Pancreas (tissue), 10 donors: ENCODE results near the gene HIF3A. TPM values are rescaled to one million over a fixed set of nuclear protein-coding genes. Genes with fewer than 3 reads are reported as not detected.

Source experiments
- ATAC-seq, 4 donors: fragments of 200-7000 bp; cut with Tn5 transposase; one replicate each; pipeline versions ENCODE4 v1.8.0 to v1.9.1; 2020; ENCODE audit warnings: mild to moderate bottlenecking in 4 of 4, moderate library complexity in 4 of 4
- DNase-seq, 6 donors: peaks; one replicate each; pipeline ENCODE4 v3.0.0-alpha.2; 2020
- FAIRE-seq: peaks from 2 replicates; lab custom pipeline; 2012; peaks lifted over from hg19 to GRCh38; lab: Jason Lieb, UNC
- H3K27ac ChIP-seq, 4 donors: fragments of 200-600 bp; sonication (generic); 1 replicate in 3 of 4; 2 replicates in 1 of 4; pipeline versions ENCODE4 v1.5.0 to v1.8.0; 2020
- H3K27me3 ChIP-seq, 4 donors: fragments of 200-600 bp; one replicate each; pipeline ENCODE4 v1.8.0; 2021
- H3K36me3 ChIP-seq, 3 donors: fragments of 200-600 bp; sonication (generic) in 1 of 3; one replicate each; pipeline versions ENCODE4 v1.5.0 to v1.8.0; 2020 to 2021
- H3K4me1 ChIP-seq, 3 donors: fragments of 200-600 bp; one replicate each; pipeline ENCODE4 v1.8.0; 2021
- H3K4me3 ChIP-seq, 4 donors: fragments of 200-600 bp; sonication (generic) in 2 of 4; one replicate each; pipeline versions ENCODE4 v1.5.0 to v1.8.0; 2020 to 2021
- H3K9me3 ChIP-seq, 4 donors: fragments of 200-600 bp; one replicate each; pipeline ENCODE4 v1.8.0; 2021
- WGBS, 2 donors: extraction: QIAGEN DNeasy Blood & Tissue Kit; methylation state at CpG; one replicate each; pipeline ENCODE4 v1.1.7; 2013; 5-methylcytosine and 5-hydroxymethylcytosine counted together
- intact Hi-C, 3 donors: fragments of 100-400 bp; cut with DNase I; formaldehyde crosslinking; loops; one replicate each; pipeline versions ENCODE4 v1.11.1 to v1.14.2; 2022
- polyA plus RNA-seq, 2 donors: library from polyadenylated mRNA; stranded (reverse); fragments of 200-250 nt; gene quantifications; one replicate each; pipeline ENCODE4 v1.2.3, GENCODE V29; 2013
- total RNA-seq, 6 donors: library from RNA; stranded (reverse); fragmentation: NEBNext Ultra II Directional in 4 of 6; extraction: Animal tissue kit (Norgen Biotek cat#: 25700) in 4 of 6; gene quantifications; one replicate each; pipeline versions ENCODE4 v1.2.1 to v1.2.4, GENCODE V29; 2021 to 2023
- TF ChIP-seq, protein P1 (sequence below), 4 donors: fragments of 200-600 bp; sonication (generic) in 3 of 4; IDR thresholded peaks; one replicate each; pipeline versions ENCODE4 v1.5.0 to v1.8.0; 2021; ENCODE audit warnings: antibody characterized with exemption in 4 of 4
- donor health status: healthy with polysubstance abuse.
- donor health status: DM: no; HTN: no; CAD: no; lungs with moderate emphysema.
- donor health status: DM: no; HTN: no; CAD: no.
- donor health status: control.
- donor health status: control.
- donor health status: Bipolar disorder and iron deficiency.
- donor health status: DM: yes; HTN: yes; CAD: no.
- donor health status: DM: no; HTN: no; CAD: no.
- donor health status: DM: no; HTN: no; CAD: no.
- donor health status: DM: yes; HTN: yes; CAD: no.

HIF3A gene
- total and polyA plus RNA-seq, 8 donors: 0.71 to 27.6 (median 5.2) TPM

DNA sequence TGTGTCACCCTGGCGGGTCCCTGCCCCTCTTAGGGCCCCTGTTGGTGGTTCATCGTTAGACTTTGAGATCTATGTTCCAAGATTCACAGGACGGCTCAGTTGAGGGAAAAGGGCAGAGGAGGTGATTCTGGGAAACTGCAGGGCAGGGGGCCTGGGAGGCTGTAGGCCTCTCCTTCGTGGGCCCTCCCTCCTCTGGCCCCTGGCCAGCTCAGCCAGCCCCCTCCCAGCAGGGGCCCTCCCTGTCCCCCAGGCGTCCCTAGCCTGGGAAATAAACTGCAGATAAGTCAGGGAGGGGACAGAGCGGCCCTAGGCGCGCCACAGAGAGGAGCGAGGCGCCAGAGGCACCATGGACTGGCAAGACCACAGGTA is 6.5 kb downstream of the HIF3A start:
- 78 to 80% methylated on average over 9 to 10 of the region's 10 CpGs for WGBS, 2 donors
- Histone ChIP-seq H3K36me3 (no peaks in the 10 kb centered on the region), H3K27ac (peak overlapping the region in 1 of 4 donors; percentile 22), H3K4me3 (peak overlapping the region in 1 of 4 donors; percentile 22), H3K9me3 (no peaks in the 10 kb centered on the region), H3K4me1 (peaks cover 3 to 16% (median 6%) of the 10 kb centered on the region in 3 donors), H3K27me3 (no peaks in the 10 kb centered on the region)
- TF ChIP-seq, protein P1, sequence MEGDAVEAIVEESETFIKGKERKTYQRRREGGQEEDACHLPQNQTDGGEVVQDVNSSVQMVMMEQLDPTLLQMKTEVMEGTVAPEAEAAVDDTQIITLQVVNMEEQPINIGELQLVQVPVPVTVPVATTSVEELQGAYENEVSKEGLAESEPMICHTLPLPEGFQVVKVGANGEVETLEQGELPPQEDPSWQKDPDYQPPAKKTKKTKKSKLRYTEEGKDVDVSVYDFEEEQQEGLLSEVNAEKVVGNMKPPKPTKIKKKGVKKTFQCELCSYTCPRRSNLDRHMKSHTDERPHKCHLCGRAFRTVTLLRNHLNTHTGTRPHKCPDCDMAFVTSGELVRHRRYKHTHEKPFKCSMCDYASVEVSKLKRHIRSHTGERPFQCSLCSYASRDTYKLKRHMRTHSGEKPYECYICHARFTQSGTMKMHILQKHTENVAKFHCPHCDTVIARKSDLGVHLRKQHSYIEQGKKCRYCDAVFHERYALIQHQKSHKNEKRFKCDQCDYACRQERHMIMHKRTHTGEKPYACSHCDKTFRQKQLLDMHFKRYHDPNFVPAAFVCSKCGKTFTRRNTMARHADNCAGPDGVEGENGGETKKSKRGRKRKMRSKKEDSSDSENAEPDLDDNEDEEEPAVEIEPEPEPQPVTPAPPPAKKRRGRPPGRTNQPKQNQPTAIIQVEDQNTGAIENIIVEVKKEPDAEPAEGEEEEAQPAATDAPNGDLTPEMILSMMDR (IDR thresholded peaks at IDR 0.05): no peak
- no peak for DNase-seq
- ATAC-seq: no peak
- intact Hi-C loops: no loop called here
- FAIRE-seq: no peak

DNA sequence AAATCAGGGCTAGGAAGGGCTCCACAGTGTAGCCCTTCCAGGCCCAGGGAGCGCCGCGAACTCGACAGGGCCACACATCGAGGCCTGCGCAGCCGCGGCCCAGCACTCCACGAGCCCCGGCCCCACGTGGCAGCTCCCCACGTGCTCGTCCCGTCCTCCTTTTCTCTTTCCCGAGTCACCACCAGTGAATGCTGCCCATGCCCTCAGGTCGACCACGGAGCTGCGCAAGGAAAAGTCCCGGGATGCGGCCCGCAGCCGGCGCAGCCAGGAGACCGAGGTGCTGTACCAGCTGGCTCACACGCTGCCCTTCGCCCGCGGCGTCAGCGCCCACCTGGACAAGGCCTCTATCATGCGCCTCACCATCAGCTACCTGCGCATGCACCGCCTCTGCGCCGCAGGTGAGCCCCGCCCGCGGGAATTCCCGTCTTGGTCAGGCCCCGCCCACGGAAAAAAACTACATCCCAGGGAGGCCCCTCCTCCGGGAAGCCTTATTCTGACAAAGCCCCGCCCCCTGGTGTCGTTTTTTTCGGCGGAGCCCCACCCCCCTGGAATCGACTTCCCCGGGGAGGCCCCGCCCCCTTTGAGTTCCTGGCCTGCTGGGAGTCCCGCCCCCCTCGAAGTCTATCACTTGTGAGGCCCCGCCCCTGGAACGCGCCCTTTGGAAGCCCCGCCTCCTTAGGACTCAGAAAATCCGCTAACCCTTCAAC is 7.0 kb downstream of the HIF3A start:
- Histone ChIP-seq H3K27me3 (no peaks in the 10 kb centered on the region), H3K27ac (peak overlapping the region in 1 of 4 donors; percentile 22), H3K36me3 (no peaks in the 10 kb centered on the region), H3K4me3 (peak overlapping the region in 1 of 4 donors; percentile 22), H3K9me3 (no peaks in the 10 kb centered on the region), H3K4me1 (peaks cover 3 to 11% (median 6%) of the 10 kb centered on the region in 3 donors)
- peak; percentile 33 to 81 (median 60) for ATAC-seq
- TF ChIP-seq, protein P1 (IDR thresholded peaks at IDR 0.05): no peak
- no peak for FAIRE-seq
- WGBS, 2 donors: 38 to 39% methylated on average over 55 to 56 of the region's 56 CpGs
- intact Hi-C loops: no loop called here
- DNase-seq: peak; percentile 73 to 90 (median 83)

DNA sequence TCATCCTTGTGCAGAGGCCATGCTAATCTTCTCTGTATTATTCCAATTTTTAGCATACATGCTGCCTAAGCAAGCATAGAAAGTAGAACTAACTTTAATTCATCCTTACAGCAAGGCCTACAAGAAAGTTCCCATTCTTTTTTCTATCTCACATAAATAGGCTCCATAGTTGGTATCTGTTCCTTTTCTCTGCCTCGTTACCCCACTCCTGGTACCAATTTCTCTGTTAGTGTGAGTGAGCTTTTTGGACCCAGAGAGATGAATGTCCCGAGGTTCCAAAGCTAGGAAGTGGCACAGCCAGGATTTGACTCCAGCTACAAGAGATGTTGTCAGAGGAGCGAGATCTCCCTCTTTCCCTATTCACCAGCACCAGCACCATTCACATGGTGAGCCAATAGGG is 9.7 kb downstream of the HIF3A start:
- DNase-seq: no peak
- FAIRE-seq: no peak
- H3K4me3 ChIP-seq: no peak overlapping the region
- H3K27me3 ChIP-seq: no peaks in the 10 kb centered on the region
- 92 to 94% methylated on average over 3 of the region's 3 CpGs for WGBS, 2 donors
- no peaks in the 10 kb centered on the region for H3K9me3 ChIP-seq
- H3K27ac ChIP-seq: no peak overlapping the region
- ATAC-seq: no peak
- peaks cover 0 to 3% (median 0%) of the 10 kb centered on the region in 3 donors for H3K4me1 ChIP-seq
- TF ChIP-seq, protein P1 (IDR thresholded peaks at IDR 0.05): no peak
- no peaks in the 10 kb centered on the region for H3K36me3 ChIP-seq
- intact Hi-C loops: no loop called here

DNA sequence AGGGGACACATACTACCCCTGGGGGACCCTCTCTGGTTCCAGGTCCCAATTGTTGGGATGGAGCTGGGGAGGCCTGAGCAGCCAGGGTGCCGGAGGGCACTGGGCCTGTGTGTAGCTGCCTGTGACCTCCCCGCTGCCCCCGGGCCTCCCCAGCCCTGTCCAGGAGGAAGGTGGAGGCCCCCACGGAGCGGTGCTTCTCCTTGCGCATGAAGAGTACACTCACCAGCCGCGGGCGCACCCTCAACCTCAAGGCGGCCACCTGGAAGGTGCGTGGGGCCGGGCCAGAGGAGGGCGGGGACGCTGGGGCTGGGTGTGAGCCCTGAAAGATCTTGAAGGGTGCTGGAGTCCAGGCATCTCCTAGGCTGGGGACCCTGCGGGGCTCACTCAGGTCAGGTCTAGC is 11.7 kb downstream of the HIF3A start:
- Histone ChIP-seq H3K27me3 (no peaks in the 10 kb centered on the region), H3K4me1 (no peaks in the 10 kb centered on the region), H3K27ac (no peak overlapping the region), H3K9me3 (no peaks in the 10 kb centered on the region), H3K36me3 (no peaks in the 10 kb centered on the region), H3K4me3 (no peak overlapping the region)
- TF ChIP-seq, protein P1 (IDR thresholded peaks at IDR 0.05): no peak
- 85 to 93% methylated on average over 13 to 15 of the region's 15 CpGs for WGBS, 2 donors
- ATAC-seq: no peak
- intact Hi-C loops: no loop called here
- FAIRE-seq: no peak
- peak in 1 of 6 donors; percentile 61 for DNase-seq

DNA sequence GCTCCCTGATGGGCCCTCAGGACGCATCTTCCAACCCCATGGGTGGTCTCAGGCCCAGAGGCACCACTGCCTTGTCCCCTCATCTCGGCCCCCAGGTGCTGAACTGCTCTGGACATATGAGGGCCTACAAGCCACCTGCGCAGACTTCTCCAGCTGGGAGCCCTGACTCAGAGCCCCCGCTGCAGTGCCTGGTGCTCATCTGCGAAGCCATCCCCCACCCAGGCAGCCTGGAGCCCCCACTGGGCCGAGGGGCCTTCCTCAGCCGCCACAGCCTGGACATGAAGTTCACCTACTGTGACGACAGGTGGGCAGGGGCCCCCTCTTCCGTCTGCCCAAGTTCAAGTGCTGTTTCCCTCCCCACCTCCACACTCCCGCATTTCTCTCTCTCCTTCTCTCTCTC is 12.2 kb downstream of the HIF3A start:
- no peak overlapping the region for H3K27ac ChIP-seq
- no peak overlapping the region for H3K4me3 ChIP-seq

More for the DNA sequence above, 12.2 kb downstream of the HIF3A start:
- H3K36me3 ChIP-seq: no peaks in the 10 kb centered on the region
- DNase-seq (no peak), ATAC-seq (no peak), FAIRE-seq (no peak)
- no peaks in the 10 kb centered on the region for H3K9me3 ChIP-seq
- 83 to 84% methylated on average over 10 of the region's 10 CpGs for WGBS, 2 donors
- H3K4me1 ChIP-seq: no peaks in the 10 kb centered on the region
- H3K27me3 ChIP-seq: no peaks in the 10 kb centered on the region
- intact Hi-C loops: no loop called here
- TF ChIP-seq, protein P1 (IDR thresholded peaks at IDR 0.05): no peak
